Activated T-cell treated with anti-CD3 and anti-CD28 coated beads, Interleukin-2, amount 50 U/mL, for 24 hours (primary cell): ENCODE measurements around the gene GRIN2B.

Experiments
- DNase-seq: peaks from one replicate; pipeline ENCODE4 v3.0.0-alpha.2; 2020
- H3K27ac Mint-ChIP-seq: 2 replicates; pipeline ENCODE4 v1.8.0; 2020; ENCODE audit warnings: mild to moderate bottlenecking, mixed read lengths
- H3K27me3 Mint-ChIP-seq: 2 replicates; pipeline ENCODE4 v1.8.0; 2020; ENCODE audit warnings: mixed read lengths
- H3K36me3 Mint-ChIP-seq: 2 replicates; pipeline ENCODE4 v1.8.0; 2020; ENCODE audit warnings: low read depth, mixed read lengths
- H3K4me1 Mint-ChIP-seq: 2 replicates; pipeline ENCODE4 v1.8.0; 2020; ENCODE audit warnings: low read depth, mixed read lengths
- H3K4me3 Mint-ChIP-seq: 2 replicates; pipeline ENCODE4 v1.8.0; 2020; ENCODE audit warnings: mild to moderate bottlenecking, moderate library complexity, mixed read lengths
- H3K9me3 Mint-ChIP-seq: 2 replicates; pipeline ENCODE4 v1.8.0; 2020; ENCODE audit warnings: mixed read lengths

Gene GRIN2B

GRCh38 chr12:13973996-13974395 is 7.4 kb downstream of the GRIN2B start:
- no peaks in the 10 kb centered on the region for H3K9me3 Mint-ChIP-seq
- H3K27ac Mint-ChIP-seq, result no peak overlapping the region
- H3K36me3 Mint-ChIP-seq, result no peaks in the 10 kb centered on the region
- peaks cover 38% of the 10 kb centered on the region for H3K27me3 Mint-ChIP-seq
- no peak for DNase-seq
- no peaks in the 10 kb centered on the region for H3K4me1 Mint-ChIP-seq
- H3K4me3 Mint-ChIP-seq, result no peak overlapping the region

GRCh38 chr12:13970803-13971202 is 10.6 kb downstream of the GRIN2B start:
- Mint-ChIP-seq H3K27ac (no peak overlapping the region), H3K4me1 (no peaks in the 10 kb centered on the region), H3K36me3 (no peaks in the 10 kb centered on the region), H3K27me3 (peaks cover 15% of the 10 kb centered on the region), H3K4me3 (no peak overlapping the region), H3K9me3 (no peaks in the 10 kb centered on the region)
- DNase-seq, result no peak

- H3K27ac Mint-ChIP-seq, result no peak overlapping the region
- H3K27me3 Mint-ChIP-seq, result peaks cover 11% of the 10 kb centered on the region
- H3K9me3 Mint-ChIP-seq, result no peaks in the 10 kb centered on the region
- no peak for DNase-seq
- no peaks in the 10 kb centered on the region for H3K4me1 Mint-ChIP-seq
- H3K36me3 Mint-ChIP-seq, result no peaks in the 10 kb centered on the region
- H3K4me3 Mint-ChIP-seq, result no peak overlapping the region
These were observed 13.1 kb downstream of the GRIN2B start for GRCh38 chr12:13968281-13968680.

- Mint-ChIP-seq H3K27me3 (peaks cover 9% of the 10 kb centered on the region), H3K9me3 (no peaks in the 10 kb centered on the region), H3K4me3 (no peak overlapping the region), H3K27ac (no peak overlapping the region), H3K4me1 (no peaks in the 10 kb centered on the region), H3K36me3 (no peaks in the 10 kb centered on the region)
- no peak for DNase-seq
These were observed 16.7 kb downstream of the GRIN2B start for GRCh38 chr12:13964666-13965065.

GRCh38 chr12:13962699-13963098 is 18.7 kb downstream of the GRIN2B start:
- no peak for DNase-seq
- Mint-ChIP-seq H3K27ac (no peak overlapping the region), H3K9me3 (no peaks in the 10 kb centered on the region), H3K27me3 (peaks cover 15% of the 10 kb centered on the region), H3K4me1 (no peaks in the 10 kb centered on the region), H3K36me3 (no peaks in the 10 kb centered on the region), H3K4me3 (no peak overlapping the region)

- Mint-ChIP-seq H3K36me3 (no peaks in the 10 kb centered on the region), H3K9me3 (no peaks in the 10 kb centered on the region), H3K27me3 (peaks cover 15% of the 10 kb centered on the region), H3K27ac (no peak overlapping the region), H3K4me3 (no peak overlapping the region), H3K4me1 (no peaks in the 10 kb centered on the region)
- DNase-seq, result no peak
These were observed 19.4 kb downstream of the GRIN2B start for GRCh38 chr12:13961971-13962370.

GRCh38 chr12:13959131-13959723 is 22.2 kb downstream of the GRIN2B start:
- Mint-ChIP-seq H3K9me3 (no peaks in the 10 kb centered on the region), H3K4me1 (no peaks in the 10 kb centered on the region), H3K36me3 (no peaks in the 10 kb centered on the region), H3K27me3 (peaks cover 15% of the 10 kb centered on the region), H3K27ac (no peak overlapping the region), H3K4me3 (no peak overlapping the region)
- no peak for DNase-seq

- Mint-ChIP-seq H3K36me3 (no peaks in the 10 kb centered on the region), H3K27ac (no peak overlapping the region), H3K27me3 (peaks cover 6% of the 10 kb centered on the region), H3K9me3 (no peaks in the 10 kb centered on the region), H3K4me3 (no peak overlapping the region), H3K4me1 (no peaks in the 10 kb centered on the region)
- DNase-seq, result no peak
These were observed 23.8 kb downstream of the GRIN2B start for GRCh38 chr12:13957576-13957975.

- no peak overlapping the region for H3K4me3 Mint-ChIP-seq
- no peak for DNase-seq
- H3K4me1 Mint-ChIP-seq, result no peaks in the 10 kb centered on the region
- H3K27ac Mint-ChIP-seq, result no peak overlapping the region
- no peaks in the 10 kb centered on the region for H3K36me3 Mint-ChIP-seq
- peaks cover 6% of the 10 kb centered on the region for H3K27me3 Mint-ChIP-seq
- no peaks in the 10 kb centered on the region for H3K9me3 Mint-ChIP-seq
These were observed 25.3 kb downstream of the GRIN2B start for GRCh38 chr12:13956060-13956590.

- Mint-ChIP-seq H3K4me1 (no peaks in the 10 kb centered on the region), H3K9me3 (no peaks in the 10 kb centered on the region), H3K36me3 (no peaks in the 10 kb centered on the region), H3K27me3 (no peaks in the 10 kb centered on the region), H3K27ac (no peak overlapping the region), H3K4me3 (no peak overlapping the region)
- DNase-seq, result no peak
These were observed 29.3 kb downstream of the GRIN2B start for GRCh38 chr12:13952096-13952495.

- Mint-ChIP-seq H3K4me1 (no peaks in the 10 kb centered on the region), H3K27me3 (no peaks in the 10 kb centered on the region), H3K27ac (no peak overlapping the region), H3K9me3 (no peaks in the 10 kb centered on the region), H3K36me3 (no peaks in the 10 kb centered on the region), H3K4me3 (no peak overlapping the region)
- no peak for DNase-seq
These were observed 30.9 kb downstream of the GRIN2B start for GRCh38 chr12:13950502-13950901.

GRCh38 chr12:13948621-13949020 is 32.8 kb downstream of the GRIN2B start:
- H3K27me3 Mint-ChIP-seq, result peaks cover 4% of the 10 kb centered on the region
- H3K9me3 Mint-ChIP-seq, result no peaks in the 10 kb centered on the region
- no peak overlapping the region for H3K4me3 Mint-ChIP-seq
- no peak overlapping the region for H3K27ac Mint-ChIP-seq
- H3K36me3 Mint-ChIP-seq, result no peaks in the 10 kb centered on the region
- H3K4me1 Mint-ChIP-seq, result no peaks in the 10 kb centered on the region
- no peak for DNase-seq

- Mint-ChIP-seq H3K4me3 (no peak overlapping the region), H3K9me3 (no peaks in the 10 kb centered on the region), H3K27me3 (peaks cover 8% of the 10 kb centered on the region), H3K4me1 (no peaks in the 10 kb centered on the region), H3K27ac (no peak overlapping the region), H3K36me3 (no peaks in the 10 kb centered on the region)
- no peak for DNase-seq
These were observed 34.0 kb downstream of the GRIN2B start for GRCh38 chr12:13947276-13947946.

- Mint-ChIP-seq H3K4me3 (no peak overlapping the region), H3K9me3 (no peaks in the 10 kb centered on the region), H3K27ac (no peak overlapping the region), H3K4me1 (no peaks in the 10 kb centered on the region), H3K27me3 (peaks cover 24% of the 10 kb centered on the region), H3K36me3 (no peaks in the 10 kb centered on the region)
- DNase-seq, result no peak
These were observed 35.8 kb downstream of the GRIN2B start for GRCh38 chr12:13945641-13946040.

- H3K4me1 Mint-ChIP-seq, result no peaks in the 10 kb centered on the region
- H3K27me3 Mint-ChIP-seq, result peaks cover 24% of the 10 kb centered on the region
- no peak for DNase-seq
- no peak overlapping the region for H3K4me3 Mint-ChIP-seq
- no peaks in the 10 kb centered on the region for H3K9me3 Mint-ChIP-seq
- H3K27ac Mint-ChIP-seq, result no peak overlapping the region
- no peaks in the 10 kb centered on the region for H3K36me3 Mint-ChIP-seq
These were observed 36.2 kb downstream of the GRIN2B start for GRCh38 chr12:13945236-13945635.
